GM21381 (cell line): Measurements from ENCODE around the gene ANKRD39.

Experiments
- ATAC-seq: cut with Tn5 transposase; IDR thresholded peaks from one replicate; pipeline ENCODE4 v1.9.1; 2021; ENCODE audit warnings: mild to moderate bottlenecking, moderate library complexity; ENCODE audit not compliant: unreplicated experiment

The ANKRD39 gene

DNA sequence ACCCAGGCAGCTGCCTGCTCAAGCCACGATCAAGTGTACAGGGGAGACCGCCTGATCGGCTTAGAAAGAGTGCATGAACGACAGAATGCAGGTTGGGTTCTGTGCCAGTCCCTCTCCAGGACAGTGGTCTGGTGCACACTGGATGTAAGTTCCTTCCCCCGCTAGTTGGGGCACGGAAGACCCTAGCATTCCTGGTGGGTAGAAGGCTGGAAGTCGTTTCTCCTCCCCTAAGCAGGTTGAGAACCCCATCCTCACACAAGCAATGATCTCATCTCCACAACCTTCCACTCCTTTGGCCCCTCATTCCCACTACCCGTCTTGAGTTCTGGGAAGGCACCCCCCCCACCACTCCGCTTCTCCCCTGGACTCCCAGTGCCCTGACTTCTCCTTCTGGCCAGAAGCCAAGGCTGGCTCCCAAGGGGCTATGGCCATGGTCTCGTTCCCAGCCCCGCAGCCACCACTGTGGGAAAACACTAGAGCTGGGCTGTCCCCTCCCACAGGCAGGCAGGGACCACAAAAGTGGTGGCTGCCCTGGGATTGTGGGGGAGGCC is 1.4 kb upstream of the ANKRD39 start:
- ATAC-seq: no peak

DNA sequence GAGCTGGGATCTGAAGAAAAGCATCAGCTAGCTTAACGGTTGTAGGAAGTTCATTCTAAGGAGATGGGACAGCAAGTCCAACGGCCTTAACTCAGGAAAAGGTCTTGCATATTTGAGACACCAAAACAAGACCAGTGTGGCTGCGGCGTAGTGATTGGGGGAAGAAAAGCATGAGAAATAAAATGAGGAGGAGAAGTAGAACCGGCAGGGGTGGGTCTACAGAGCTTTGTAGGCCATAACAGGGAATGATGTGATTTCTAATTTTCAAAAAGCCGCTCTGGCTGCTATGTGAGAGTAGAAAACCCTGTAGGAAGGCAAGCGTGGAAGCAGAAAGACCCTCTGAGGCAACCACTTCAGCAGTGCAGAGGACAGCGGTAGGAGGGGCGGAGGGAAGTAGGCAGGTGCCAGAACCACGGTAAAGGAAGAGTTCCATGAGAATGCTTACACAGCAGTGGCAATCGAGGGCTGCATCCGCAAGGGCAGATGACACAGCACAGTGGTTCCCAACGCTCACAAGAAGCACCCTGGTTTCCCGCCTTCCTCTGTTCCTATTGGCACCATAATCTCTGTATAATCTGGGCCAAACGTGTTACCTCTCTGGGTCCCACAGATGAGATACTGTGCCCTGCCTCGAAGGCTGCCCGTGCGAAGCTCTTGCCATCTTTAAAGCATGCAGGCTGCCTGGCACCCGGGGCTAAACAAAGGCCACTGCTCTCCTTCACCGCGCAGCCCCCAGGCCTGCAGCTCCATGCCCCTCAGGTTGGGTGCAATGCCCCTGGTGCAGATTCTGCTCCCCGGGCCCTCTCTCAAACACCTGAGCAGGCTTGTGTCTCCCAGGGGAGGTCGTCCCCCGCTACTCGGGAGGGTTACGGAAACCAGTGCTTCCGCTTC is 795 bp downstream of the ANKRD39 start:
- peak; percentile 21 for ATAC-seq

DNA sequence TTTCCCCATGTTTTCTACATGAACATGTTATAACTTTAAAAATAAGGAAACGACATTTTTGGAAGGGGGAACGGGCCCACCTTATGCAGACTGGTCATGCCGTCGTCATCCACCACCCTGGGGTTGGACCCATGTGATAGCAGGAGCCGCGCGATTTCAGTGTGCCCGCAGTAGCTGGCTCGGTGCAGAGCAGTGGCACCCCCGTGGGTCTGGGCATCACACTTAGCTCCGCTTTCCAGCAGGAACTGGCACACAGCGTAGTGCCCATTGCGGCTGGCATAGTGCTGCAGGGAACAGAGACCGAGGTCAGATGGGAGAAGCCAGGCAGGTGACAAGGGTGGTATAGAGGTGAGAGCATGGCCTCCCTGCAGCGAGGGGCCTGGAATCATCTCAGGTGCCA is 4.5 kb downstream of the ANKRD39 start:
- ATAC-seq: no peak

DNA sequence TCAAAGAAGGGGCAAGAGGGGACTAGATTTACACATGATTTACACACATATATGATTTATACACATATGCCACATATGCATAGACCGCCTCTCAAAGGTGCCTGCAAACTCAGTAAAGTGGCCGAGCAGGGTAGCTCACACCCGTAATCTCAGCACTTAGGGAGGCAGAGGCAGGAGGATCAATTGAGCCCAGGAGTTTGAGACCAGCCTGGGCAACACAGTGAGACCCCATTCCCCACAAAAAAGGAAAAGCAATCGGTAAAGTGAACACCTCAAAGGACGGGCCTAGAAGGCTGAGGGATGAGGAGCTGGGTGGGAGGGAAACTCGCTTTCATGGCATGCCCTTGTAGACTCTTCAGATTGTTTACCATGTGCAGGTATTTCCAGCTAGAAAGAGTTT is 5.1 kb downstream of the ANKRD39 start:
- ATAC-seq: no peak

DNA sequence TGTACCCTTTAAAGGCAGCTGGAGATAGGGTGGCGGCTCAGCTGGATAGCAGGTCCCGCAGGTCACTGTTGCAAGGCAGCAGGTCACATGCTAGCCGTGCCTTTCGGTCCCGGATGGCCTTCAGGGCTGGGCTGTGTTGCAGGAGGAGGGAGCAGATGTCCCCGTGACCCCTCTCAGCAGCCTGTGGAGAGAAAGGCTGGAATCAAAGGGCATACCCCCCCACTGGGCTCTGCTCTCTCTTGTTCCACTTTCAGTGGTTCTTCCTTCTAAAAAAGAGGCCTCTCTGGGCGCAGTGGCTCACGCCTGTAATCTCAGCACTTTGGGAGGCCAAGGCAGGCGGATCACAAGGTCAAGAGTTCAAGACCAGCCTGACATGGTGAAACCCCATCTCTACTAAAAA is 9.6 kb downstream of the ANKRD39 start:
- ATAC-seq: no peak

DNA sequence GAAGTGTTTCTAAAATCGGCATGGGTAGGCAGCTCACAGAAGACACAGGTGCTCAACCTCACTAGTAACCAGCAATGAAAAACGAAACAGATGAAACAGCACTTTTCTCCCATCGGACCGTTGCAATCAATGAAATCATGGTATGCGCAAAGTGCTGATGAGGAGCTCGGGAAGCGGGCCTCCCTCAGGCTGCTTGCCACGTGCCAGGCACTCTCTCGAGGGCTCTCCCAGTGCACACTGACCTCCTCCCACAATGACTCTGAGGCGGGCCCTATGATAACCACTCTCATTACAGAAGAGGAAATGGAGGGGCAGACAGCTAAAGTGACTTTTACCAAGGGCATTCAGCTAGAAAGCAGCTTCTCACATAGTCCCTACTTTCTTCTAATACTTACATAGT is 10.2 kb downstream of the ANKRD39 start:
- no peak for ATAC-seq

DNA sequence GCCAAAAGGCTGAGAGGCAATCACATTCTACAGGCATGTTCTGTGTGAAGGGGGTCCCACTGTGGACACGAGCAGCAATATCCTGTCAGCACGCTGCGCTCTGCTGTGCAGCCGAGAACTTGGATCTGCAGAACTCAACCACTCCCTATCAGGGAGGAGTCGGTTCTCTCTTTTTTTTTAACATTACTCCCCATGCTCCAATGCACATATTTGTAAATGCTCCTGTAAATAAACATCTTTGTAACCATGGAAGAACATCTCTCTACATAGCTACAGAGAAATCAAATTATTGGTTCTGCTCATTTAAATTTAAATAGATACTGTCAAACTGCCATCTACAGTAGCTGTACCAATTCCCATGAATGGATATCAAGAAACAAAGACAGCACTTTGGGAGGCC is 11.0 kb downstream of the ANKRD39 start:
- ATAC-seq: no peak

DNA sequence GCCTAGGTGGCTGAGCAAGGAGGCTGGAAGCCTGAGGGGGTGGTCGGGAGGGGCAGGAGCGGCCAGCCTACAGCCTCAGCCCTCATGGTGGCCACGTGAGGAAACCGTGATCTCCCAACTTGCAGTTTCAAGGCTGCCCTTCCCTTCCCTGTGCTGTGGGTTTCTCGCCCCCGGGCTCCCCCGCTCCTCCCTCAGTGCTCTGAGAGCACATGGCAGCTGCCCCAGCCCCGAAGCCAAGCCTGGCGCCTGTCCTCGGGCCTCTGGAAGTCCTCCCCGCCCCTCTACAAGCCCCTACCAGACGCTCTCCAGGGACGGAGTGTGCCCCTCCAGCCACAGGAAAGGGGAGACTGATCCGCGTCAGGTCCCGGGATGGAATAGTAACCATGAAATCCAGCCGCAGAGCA is 13.4 kb downstream of the ANKRD39 start:
- no peak for ATAC-seq

DNA sequence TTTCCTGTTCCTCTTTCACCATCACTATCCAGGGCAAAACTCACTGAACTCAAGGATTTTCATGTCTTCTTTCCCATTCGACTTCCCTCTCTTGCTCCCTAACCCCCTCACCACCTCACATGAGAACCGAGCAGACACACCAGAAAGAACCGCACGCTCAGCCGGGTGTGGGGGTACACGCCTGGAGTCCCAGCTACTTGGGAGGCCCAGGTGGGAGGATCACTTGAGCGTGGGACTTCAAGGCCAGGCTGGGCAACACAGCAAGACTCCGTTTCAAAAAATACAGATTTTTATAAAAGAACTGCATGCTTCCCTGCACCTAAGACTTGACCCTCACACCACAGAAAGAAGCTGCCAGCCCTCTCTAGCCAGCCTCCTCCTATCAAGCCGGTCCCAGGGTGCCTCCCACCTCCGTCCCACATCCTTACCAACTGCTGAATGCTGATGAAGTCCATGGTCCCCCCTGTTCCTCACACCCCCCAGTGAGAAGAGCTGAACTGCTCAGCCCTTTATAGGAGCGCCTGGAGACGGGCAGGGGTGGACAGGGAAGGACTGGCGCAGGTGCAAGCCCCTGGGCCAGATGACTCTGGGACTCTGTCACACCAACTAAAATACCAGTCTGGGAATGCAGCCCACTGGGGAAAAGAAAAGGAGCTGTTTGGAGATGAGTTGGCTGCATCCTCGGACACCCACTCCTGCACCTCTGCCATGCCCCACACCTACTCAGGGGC is 14.1 kb downstream of the ANKRD39 start, which contains the start of gene ANKRD23:
Gene ANKRD23, minus strand, starts transcription at position 484 of the 731 bp plus-strand sequence. Its CDS starts 29 bp downstream, at position 455.
- no peak for ATAC-seq

DNA sequence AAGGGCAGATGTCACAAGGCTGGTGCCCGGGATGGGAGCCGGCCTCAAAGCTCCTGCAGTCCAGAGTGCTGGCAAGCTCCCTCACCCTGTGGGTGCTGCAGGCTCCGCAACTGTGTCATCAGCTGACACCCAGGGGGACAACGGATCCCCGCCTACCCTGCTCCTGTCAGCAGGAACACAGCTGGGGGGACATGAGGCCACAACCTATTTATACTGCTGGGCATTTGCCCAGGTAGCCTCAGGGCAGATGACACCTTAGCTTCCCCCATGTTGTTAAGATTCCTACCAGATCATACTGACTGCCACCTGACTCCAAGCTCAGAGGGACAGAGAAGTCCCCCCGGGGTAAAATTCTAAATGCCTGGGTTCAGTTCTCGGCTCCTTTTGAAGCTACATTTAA is 15.2 kb downstream of the ANKRD39 start:
- ATAC-seq: no peak

DNA sequence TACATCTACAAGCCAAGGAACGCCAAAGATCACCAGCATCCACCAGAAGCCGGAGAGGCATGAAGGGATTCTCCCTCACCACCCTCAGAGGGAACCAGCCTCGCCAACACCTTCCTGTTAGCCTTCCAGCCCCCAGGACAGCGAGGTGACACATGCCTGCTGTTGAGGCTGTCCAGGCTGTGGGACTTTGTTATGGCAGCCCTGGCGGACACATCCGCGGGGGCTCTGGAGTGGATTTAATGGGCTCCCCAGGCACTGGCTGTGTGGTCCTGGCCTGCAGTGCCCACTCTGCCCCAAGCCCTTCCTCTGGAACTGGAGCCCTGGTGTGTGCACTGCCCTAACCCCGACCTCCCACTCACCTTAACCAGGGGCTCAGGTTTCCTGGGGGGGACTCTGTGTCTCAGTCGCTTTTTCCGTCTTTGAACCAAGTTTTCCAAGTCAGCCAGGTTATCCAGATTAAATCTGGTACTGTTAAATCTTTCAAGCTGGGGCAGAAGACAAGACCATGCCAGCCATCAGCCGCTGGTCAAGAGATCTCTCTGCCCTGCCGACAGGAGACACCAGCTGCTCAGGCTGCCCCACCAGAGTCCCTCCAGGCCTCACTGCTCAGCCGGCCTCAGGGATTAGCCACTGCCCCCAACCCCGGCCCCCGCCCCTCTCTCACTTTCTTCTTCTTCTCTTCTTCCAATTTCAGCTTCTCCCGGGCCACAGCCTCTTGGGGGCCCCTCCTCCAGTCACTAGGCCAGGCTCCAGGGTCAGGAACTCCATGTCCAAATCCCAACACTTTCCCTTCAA is 15.9 kb downstream of the ANKRD39 start:
- no peak for ATAC-seq

DNA sequence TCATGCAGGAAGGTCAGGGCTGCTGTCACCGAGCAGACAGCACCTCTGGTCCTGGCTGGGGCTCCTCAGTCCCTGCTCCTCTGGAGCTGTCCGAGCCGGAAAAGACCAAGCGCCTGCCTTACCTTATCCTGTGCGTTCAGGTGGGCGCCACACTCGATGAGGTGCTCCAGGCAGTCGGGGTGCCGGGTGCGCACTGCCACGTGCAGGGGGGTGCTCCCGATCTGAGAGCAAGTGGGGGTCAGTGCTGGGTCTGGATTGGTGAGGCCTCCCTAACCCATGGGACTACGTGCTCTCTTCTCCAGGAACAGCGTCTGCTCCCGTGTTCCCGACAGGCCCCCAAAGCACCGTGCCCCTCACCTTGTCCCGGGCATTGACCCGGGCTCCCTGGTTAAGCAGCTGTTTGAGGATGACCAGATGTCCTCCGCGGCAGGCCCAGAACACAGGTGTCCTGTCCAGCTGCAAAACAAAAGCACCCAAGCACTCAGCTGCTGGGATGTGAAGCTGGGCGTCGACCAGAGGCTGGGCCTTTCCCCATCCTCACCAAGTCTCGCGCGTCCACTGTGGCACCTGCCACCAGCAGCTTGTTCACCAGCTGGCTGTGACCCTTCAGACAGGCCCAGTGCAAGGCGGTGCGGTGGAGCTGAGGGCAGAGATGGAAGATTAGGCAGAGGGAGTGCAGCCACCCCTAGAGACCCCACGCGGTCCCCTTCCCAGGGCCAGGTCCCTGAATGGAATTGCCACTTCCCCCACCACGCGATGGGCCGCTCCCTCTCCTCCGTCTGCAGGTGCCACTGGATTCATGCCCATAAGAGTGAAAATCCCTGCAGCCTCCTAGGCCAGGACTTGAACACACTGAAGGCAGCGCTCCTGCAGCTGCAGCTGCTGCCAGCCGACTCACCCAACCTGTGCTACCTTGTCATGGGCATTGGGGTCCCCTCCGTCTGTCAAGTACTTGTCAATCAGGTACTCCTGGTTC is 17.7 kb downstream of the ANKRD39 start:
- ATAC-seq: no peak

DNA sequence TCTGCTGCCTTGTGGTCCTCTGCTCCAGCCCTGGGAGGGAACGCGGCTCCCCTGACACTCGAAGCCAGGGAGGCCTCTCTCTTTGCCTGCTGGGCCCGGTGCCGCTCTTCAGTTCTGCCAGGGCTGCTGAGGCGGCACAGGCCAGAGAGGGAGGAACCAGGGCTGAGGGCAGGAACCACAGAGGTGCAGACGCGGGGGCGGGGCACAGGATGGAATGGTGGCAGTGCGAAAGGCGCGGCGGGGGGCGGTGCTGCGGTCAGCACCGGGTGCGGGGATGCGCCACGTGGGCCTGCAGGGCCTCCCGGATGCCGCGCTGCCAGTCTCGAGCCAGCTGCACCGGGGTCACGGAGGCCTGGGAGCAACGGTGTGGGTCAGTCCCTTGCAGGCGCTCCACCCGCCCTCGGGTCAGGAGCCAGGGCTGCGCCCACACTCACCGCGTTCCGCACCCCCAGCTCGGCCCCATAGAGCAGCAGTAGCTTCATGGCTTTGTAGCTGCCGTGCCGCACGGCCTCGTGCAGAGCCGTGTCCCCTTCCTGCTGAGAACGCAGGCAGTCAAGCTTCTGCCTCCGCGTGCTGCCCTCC is 18.4 kb downstream of the ANKRD39 start:
- peak; percentile 62 for ATAC-seq

DNA sequence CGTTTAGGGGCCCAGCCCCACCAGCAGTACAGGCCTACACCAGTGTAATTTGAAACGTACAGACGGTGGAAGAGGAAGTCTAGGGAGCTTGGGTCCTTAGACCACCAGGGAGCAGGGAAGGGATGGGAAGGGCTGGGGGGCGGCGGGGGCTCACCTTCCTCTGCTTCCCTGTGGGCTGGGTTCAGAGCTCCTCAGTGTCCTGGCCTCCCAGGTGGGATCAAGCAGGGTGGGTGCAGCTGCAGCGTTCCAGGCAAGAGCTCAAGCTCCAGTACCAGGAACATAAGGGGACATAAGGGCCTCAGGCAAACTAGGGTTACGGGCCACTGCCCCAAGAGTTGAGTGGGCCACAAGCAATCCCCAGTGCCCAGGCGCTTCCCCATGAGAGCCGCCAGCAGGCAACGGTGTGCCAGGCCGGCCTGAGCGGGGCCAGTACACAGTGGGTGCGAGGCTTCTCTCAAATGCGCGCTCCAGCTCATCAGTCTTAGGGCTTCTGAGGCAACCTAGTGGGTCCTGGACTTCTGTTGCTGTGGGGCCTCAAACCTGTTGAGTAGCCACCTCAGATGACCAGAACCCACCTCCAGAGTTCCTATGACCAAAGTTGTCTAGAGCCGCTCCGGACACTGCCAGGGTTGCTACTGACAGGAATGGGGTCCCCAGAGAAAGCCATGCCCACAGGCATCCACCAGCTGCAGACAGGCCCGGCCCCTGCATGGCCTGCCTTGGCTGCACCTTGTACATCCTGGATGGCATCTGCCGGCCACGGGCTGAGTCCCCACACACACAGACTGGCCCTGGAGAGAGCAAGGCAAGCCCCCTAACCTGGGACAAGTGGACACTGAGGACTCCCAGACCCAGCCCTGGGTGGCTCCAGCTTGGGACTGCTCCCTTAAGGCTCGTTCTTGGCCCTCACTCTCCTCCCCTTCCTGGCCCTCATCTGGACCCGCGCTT is 19.2 kb downstream of the ANKRD39 start:
- ATAC-seq: no peak

DNA sequence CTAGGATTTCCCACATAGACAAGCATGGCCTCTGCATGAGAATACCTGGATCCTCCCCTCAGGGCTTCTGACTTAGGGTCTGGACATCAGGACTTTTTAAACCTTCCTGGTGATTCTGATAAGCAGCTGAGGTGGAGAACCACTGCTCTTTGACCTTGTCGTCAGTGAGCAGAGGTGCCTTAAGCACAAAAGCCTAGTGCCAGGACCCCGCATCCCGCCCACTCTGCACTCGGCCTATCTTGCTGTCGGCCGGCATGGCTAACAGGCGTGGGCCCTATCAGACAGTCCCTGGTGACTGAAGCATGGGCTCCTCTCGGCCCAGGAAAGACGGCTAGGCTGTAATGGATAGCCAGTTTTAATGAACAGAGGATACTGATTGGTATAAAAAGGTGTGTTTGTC is 20.2 kb downstream of the ANKRD39 start:
- no peak for ATAC-seq

DNA sequence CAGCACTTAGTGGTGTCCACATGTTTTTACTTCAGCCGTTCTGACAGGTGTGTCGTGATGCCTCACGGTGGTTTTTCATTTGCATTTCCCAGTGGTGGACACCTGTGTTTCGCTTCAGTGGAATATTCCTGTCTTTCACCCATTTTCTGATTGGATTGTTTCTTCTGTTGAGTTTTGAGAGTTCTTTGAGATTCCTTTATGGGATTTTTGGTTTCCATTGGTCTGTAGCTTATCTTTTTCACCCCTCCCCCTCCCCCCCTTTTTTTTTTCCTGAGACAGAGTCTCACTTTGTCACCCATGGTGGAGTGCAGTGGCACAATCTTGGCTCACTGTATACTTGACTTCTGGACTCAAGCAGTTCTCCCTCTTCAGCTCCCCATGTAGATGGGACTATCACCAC is 22.0 kb downstream of the ANKRD39 start:
- ATAC-seq: no peak

DNA sequence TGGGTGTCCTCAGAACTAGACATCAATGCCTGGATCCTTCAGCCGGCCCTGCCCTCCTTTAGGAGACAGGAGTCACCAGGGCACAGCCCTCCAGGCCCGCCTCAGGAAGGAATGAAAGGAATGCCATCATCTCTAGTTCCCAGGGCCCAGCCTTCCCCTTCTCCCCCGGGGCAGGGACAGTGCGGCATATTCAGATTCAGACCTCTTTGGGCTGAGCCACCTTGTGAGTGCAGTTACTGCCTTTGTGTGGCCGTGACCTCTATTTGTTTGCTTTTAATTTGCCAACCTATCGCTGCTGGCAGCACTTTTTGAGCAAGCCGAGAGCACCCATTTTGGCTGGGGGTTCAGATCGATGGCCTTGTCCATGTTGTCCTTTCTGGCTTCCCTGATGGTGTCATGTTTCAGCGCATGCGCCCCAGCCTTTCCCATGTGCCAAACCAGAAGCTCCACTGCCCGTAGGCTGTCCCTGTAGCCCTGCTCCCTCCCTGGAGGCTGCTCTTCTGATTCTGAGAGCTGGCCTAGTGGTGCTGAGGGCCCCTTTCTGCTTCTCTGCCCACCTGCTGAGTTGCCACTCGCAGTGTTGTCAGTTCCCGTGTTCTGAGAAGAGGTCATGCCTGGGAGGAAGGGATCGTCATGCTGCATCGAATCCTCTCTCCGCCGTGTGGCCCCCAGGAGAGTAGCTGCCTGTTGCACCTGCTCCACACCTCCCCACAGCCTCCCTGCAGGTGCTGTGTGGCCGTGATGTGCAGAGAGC is 24.9 kb downstream of the ANKRD39 start:
- no peak for ATAC-seq

DNA sequence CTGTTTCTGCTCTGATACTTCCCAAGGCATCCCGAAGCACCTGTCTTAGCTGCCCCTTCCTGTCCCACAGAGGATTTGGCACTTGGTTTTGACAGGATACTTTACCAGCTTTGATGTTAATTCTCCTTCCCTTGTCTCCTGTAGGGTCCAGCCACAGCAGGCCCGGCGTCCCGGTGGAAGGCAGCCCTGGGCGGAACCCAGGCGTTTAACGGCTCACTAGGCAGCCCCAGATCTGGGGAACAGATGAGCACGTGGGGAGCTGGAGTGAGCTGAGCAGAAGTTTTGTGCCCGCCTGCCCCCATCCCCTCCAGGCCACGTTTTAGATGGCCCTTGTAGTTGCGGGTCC is 25.4 kb downstream of the ANKRD39 start:
- no peak for ATAC-seq
